GOT3 (cell line): ENCODE results near the gene KEAP1.
A peak's percentile ranks its signal among the peaks of the same experiment; 100 is the strongest.

ENCODE experiments used
- DNase-seq: peaks from one replicate; lab custom pipeline; 2025; ENCODE audit warnings: mixed read lengths; lab: John Stamatoyannopoulos, UW

The KEAP1 gene

DNA sequence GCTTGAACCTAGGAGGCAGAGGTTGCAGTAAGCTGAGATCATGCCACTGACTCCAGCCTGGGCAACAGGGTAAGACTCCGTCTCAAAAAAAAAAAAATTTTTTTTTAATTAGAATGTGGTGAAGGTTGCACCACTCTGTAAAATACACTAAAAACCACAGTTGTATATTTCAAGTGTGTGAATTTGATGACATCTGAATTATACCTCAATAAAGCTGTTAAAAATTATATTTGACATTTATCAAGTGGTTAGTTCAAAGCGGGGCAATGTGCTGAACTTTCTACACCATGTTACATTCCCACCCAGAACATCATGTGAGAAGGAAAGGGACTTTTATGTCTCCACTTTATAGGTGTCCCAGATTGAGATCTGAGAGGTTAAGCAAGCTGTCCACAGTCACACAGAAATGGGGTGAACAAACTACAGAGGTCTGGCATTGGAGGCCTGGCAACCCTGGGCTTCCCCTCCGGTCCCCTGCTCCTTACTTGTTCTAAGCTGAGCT is 20.0 kb upstream of the KEAP1 start:
- no peak for DNase-seq

- no peak for DNase-seq
Measured at GRCh38 chr19:10521461-10522171, 18.5 kb upstream of the KEAP1 start.

DNA sequence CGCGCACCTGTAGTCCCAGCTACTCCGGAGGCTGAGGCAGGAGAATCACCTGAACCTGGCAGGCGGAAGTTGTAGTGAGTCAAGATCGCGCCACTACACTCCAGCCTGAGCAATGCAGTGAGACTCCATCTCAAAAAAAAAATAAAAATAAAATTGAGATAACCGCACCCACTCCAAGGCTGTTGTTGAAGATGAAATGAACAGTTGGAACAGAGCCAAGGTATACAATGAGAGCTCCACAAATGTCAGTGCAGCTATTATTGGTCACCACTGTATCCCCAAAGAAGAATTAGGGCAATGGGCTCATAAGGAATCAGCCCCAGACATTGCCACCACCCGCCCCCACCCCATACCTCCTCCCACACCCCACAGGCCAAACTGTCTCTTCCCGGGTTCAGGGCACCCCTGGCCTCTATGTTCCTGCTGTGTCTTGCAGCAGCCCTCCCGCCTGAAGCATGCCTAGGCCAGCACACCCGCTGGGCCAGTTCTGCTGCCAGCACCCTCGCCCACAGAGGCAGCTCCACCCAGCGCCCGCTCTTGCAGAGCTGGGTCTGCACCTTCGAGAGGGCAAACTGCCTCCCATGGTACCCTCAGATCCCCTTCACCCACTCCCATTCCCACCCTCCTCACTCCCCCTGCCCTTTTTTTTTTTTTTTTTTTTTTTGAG is 17.6 kb upstream of the KEAP1 start:
- DNase-seq, result no peak

GRCh38 chr19:10519421-10519820 is 16.3 kb upstream of the KEAP1 start:
- no peak for DNase-seq

DNA sequence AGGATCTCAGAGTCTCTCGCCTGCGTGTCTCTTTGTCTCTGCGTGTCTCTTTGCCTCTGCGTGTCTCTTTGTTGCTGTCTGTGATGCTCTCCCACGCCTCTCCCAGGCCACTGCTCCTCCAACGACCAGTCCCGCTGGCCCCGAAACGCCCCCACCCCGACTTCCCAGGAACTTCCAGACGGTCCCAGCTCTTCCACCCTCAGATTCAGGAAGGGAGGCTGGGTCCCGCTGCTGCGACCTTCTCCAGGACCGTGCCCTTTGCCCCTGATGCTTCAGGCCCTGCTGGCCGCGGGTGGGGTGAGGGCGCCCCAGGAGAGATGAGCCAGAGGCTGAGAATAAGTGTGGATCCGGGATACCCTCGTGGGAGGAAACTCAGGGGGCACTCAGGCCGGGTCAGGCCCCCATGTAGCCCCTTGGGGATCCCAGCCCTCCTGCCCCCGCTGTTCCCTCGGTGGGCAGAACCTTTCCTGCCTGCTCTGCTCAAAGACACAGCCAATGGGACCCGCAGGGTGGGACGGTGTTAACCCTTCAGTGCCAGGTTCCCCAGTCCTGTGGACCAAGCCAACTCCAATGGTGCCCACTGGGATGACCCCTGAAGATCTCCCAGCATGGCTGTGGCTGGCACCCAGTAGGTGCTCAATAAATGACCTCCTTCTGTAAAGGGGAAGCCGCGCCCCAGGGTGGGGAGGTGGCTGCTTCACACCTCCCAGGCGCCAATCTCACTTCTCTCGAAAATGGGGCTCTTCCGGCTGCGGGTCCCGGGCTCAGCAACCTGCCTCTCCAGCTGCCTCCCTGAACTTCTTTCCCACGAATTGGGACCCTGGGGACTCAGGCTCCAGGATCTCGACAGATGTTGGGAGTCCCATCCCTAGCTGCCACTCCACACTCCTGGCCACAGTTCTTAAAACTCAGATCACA is 15.5 kb upstream of the KEAP1 start:
- no peak for DNase-seq

DNA sequence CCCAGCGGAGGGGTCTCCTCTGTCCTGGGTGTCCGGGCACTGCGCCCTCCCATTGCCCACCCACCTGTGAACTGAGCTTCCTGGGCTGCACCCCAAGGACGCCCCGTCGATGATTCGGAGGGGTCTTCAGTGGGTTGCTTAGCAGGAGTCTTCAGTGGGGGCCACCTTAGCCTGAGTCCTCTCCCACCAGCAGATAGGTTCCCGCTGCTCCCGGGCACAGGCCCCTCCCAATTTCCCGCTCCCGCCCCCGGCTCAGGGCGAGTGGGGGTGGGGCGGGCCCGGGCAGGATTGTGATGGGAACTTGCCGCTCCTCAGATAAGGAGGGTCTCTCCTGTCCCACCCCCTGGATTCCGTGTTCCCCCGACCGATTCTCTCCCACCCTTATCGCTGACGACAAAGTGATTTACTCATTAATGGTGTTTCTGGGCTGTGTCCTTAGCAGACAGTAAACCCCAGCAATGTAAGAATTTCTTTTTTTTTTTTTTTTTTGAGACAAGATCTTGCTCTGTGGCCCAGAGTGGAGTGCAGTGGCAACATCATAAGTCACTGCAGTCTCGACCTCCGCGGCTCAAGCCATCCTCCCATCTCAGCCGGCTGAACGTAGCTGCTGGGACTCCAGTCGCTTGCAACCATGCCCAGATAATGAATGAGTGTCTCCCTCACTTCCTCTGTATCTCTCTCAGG is 14.7 kb upstream of the KEAP1 start:
- DNase-seq, result no peak

GRCh38 chr19:10517361-10517759 is 14.2 kb upstream of the KEAP1 start, which contains the start of gene S1PR5:
S1PR5 (minus strand) TSS chr19:10517447; CDS start chr19:10515011, 2,436 bp downstream.
- DNase-seq, result no peak

DNA sequence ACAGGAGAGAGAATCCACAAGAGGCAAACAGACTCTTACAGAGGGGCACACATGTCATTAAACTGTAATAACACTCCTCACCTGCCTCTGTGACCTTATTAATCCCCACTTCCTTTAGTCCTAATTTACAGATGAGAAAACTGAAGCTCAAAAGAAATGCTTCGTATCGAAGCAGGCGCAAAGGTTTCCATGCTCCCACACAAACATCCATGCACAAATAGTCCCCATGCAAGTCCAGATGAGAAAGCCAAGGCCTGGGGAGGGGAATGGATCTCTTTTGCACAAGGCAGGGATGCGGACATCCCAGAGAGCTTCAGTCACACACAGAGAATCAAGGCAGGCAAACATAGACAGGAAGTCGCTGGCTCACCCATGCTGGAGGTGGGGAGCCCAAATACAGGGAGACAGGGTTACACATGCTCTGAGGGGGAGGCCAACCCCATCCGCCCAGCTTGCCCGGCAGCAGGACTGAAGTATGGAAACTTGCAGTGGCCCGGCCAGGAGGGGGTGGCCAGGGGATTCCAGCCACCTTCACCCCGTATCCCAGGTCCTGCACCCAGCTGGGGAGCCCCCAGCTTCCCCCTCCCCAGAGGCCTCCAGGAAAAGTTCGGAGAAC is 13.6 kb upstream of the KEAP1 start:
- DNase-seq, result no peak

GRCh38 chr19:10516064-10516385 is 12.9 kb upstream of the KEAP1 start:
- no peak for DNase-seq

- DNase-seq, result no peak
Measured at GRCh38 chr19:10514211-10515145, 11.3 kb upstream of the KEAP1 start.

DNA sequence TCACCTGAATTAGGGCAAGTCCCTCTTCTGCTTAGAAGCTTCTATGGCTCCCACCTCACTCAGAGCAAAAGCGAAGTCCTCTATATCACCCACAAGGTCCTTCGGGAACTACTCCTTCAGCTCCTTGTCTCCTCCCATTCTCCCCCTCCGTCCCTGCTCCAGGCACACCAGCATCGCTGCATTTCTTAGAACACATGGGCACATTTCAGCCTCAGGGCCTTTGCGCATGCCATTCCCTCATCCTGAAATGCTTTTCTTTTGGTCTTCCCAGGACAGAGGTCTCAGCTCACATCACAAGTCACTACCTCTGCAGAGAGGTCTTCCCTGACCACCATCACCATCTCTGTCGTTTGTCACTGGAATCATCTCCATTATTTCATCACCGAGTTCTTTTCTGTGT is 10.1 kb upstream of the KEAP1 start:
- no peak for DNase-seq

DNA sequence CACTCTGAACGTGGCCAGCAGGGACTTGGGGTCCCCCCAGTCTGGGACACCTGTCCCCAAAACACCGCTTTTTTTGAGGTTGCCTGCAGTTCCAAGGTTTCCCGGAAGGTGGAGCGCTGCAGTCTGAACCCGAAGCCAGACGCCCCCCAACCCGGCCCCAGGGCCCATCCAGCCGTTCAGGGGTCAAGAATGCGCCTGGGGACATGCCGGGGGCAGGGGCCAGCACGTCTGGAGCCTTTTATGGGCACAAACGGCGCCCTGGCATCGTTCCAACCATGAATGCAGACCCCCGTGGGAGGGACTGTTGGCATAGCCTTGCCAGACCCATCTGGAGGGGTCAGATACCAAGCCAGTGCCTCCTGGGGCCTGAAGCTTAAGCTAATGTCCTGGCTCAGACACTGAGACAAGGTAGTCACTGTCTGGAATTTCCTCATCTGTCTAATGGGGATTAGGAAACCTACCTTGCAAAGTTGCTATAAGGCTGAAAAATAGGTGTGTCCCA is 7.2 kb upstream of the KEAP1 start:
- DNase-seq, result no peak

GRCh38 chr19:10508707-10509106 is 5.6 kb upstream of the KEAP1 start:
- no peak for DNase-seq

GRCh38 chr19:10508036-10508435 is 4.9 kb upstream of the KEAP1 start:
- no peak for DNase-seq

DNA sequence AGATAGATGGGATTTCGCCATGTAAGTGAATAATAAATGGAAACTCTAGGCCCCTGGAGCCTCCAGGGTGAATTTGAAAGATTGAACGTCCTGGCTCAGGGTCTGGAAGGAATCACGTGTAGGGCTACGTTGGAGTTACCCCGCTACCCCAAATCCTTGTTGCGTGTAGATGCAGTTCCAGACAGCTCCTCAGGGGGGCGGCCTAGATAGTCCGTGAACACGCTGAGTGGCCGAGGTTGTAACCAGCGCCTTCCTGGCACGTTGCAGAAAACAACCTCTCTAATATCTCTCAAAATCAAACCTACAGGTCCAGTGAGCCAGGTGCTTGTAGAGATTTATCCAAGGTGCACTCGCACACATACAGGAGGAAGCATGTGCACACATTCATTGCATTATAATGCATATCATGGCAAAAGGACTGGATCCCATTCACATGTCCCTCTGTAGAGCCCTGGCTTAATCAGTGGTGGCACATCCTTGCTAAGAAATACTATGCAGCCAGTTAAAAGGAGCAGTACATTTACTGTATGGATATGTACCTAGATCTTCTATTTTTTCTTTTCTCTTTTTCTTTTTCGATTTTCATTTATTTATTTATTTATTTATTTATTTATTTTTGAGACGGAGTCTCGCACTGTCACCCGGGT is 2.5 kb upstream of the KEAP1 start:
- DNase-seq, result no peak

DNA sequence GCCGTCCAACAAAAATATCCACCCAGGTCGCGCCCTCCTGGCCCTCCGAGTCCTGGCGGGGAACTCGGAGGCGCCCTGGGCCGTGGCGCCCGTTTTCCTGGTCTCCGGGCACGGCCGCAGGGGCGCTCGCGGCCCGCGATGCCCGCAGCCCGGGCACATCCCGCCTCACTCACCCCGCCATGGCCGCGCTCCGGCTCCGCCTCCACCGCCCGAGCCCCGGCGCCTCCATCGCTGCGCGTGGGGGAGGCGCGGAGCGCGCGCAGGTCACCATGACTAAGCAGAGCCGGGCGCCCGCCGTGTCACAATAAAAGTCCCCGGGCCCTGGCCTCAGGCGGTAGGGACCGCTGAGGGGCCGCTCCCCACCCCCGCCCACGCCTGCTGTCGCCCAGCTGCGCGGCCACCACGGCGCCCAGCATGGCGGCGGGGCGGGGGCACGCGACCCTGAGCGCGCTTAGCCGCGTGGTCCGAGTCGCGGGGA is 593 bp downstream of the KEAP1 start:
- DNase-seq, result peak; percentile 70

- no peak for DNase-seq
Measured at GRCh38 chr19:10501971-10502523, 1.1 kb downstream of the KEAP1 start.

DNA sequence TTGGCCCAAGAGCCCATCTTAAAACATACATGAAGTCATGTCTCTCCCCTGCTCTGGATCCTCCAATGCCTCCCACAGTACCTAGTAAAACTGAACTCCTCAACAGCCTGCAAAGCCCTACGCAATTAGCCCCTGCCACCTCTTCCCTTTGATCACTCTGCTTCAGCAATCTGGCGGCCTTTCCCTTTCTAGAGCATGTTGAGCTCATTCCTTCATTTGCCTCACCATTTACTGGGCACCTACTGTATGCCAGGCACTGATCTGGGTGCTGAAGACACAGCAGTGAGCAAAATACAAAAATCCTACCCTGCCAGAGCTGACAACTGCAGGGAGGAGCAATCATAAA is 2.9 kb downstream of the KEAP1 start:
- DNase-seq, result no peak

- DNase-seq, result no peak
Measured at GRCh38 chr19:10499550-10500246, 3.5 kb downstream of the KEAP1 start.
